Sigmoid colon (tissue), 4 donors: ENCODE measurements around the gene PTCH1.

Experiments used
- POLR2AphosphoS5 ChIP-seq, 4 donors: sonication (generic); formaldehyde crosslinking; IDR thresholded peaks; one replicate each; pipeline ENCODE4 v1.6.1; 2017; ENCODE audit warnings: antibody characterized with exemption in 4 of 4
- TF ChIP-seq, protein P1 (sequence below), 4 experiments: fragments of 450-650 bp in 3 of 4; fragments of 200-600 bp in 1 of 4; IDR thresholded peaks; one replicate each; pipeline ENCODE4 v1.5.1; 2016 to 2019; ENCODE audit warnings: antibody characterized with exemption in 4 of 4, mild to moderate bottlenecking in 3 of 4, moderate library complexity in 2 of 4

DNA sequence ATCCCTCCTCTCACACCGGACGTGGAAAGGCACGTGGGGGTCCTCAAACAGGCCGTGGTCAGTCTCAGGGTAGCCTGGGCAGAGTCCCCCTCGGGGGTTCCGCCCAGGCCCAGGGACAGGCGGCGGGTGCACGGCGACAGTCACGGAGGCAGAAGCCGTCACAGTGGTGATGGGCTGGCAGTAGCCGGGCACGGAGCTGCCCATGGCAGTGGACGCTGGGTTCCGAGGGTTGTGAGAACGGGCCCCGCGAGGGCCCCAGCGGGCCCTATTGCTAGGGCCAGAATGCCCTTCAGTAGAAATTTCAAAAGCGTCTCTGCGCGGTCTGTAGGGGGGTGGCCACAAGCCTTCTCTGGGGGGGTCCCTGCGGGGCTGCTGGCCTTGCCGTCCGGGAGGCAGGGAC is 69.8 kb downstream of the PTCH1 start:
- no peak for TF ChIP-seq POLR2AphosphoS5 (IDR thresholded peaks at IDR 0.05)
- TF ChIP-seq, protein P1, sequence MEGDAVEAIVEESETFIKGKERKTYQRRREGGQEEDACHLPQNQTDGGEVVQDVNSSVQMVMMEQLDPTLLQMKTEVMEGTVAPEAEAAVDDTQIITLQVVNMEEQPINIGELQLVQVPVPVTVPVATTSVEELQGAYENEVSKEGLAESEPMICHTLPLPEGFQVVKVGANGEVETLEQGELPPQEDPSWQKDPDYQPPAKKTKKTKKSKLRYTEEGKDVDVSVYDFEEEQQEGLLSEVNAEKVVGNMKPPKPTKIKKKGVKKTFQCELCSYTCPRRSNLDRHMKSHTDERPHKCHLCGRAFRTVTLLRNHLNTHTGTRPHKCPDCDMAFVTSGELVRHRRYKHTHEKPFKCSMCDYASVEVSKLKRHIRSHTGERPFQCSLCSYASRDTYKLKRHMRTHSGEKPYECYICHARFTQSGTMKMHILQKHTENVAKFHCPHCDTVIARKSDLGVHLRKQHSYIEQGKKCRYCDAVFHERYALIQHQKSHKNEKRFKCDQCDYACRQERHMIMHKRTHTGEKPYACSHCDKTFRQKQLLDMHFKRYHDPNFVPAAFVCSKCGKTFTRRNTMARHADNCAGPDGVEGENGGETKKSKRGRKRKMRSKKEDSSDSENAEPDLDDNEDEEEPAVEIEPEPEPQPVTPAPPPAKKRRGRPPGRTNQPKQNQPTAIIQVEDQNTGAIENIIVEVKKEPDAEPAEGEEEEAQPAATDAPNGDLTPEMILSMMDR (IDR thresholded peaks at IDR 0.05): no peak
